Neutrophil (primary cell): ENCODE measurements around the gene KIF1C.

ENCODE experiments used
- H3K27ac ChIP-seq: fragments of 200-600 bp; sonication (generic); 2 replicates; pipeline ENCODE4 v1.5.1; 2016; ENCODE audit warnings: mild to moderate bottlenecking, moderate library complexity
- H3K27me3 ChIP-seq: fragments of 200-600 bp; sonication (generic); 2 replicates; pipeline ENCODE4 v1.6.0; 2016; ENCODE audit warnings: mild to moderate bottlenecking
- H3K36me3 ChIP-seq: fragments of 200-600 bp; sonication (generic); 2 replicates; pipeline ENCODE4 v1.5.1; 2017
- H3K4me1 ChIP-seq, 2 experiments: fragments of 200-600 bp in 1 of 2; sonication (generic) in 1 of 2; 1 replicate in 1 of 2; 2 replicates in 1 of 2; pipeline versions ENCODE4 v1.5.1 to v1.6.1; 2013 to 2016; ENCODE audit warnings: low read depth in 1 of 2, low read length in 1 of 2, mild to moderate bottlenecking in 1 of 2, moderate library complexity in 1 of 2; ENCODE audit not compliant: control insufficient read depth in 1 of 2, insufficient read depth in 1 of 2
- H3K4me3 ChIP-seq, 2 experiments: fragments of 200-600 bp in 1 of 2; sonication (generic) in 1 of 2; 1 replicate in 1 of 2; 2 replicates in 1 of 2; pipeline ENCODE4 v1.5.1; 2013 to 2016; ENCODE audit warnings: low read depth in 1 of 2, low read length in 1 of 2, mild to moderate bottlenecking in 1 of 2, moderate library complexity in 1 of 2
- H3K9me3 ChIP-seq: fragments of 200-600 bp; sonication (generic); 2 replicates; pipeline ENCODE4 v1.5.1; 2016
- CTCF ChIP-seq: fragments of 200-600 bp; sonication (generic); IDR thresholded peaks from 2 replicates; pipeline ENCODE4 v1.5.1; 2016; ENCODE audit warnings: antibody characterized with exemption

Gene KIF1C

DNA sequence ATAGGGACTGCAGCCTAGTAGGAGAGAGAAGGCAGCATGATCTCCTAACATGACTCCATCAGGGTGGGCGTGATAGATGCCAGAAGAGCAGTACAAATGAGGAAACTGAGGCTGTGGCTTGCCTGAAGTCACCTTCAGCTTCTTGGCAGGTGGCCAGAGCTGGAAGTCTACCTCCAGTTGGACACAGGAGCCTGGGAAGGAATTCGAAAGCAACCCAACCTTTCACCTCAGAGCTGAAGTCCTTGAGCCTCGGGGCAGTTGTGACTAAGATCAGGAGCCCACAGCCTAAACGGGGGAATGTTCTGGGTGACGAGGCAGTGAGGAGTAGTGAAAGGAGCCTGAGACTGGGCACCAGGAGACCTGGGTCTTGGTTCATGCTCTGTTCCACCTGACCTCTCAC, 46.9 kb downstream of the KIF1C start:
- Histone ChIP-seq H3K27ac (no peak overlapping the region), H3K27me3 (peaks cover 8% of the 10 kb centered on the region), H3K4me3 (no peak overlapping the region), H3K36me3 (no peaks in the 10 kb centered on the region), H3K4me1 (no peaks in the 10 kb centered on the region), H3K9me3 (no peaks in the 10 kb centered on the region)
- no peak for TF ChIP-seq CTCF

DNA sequence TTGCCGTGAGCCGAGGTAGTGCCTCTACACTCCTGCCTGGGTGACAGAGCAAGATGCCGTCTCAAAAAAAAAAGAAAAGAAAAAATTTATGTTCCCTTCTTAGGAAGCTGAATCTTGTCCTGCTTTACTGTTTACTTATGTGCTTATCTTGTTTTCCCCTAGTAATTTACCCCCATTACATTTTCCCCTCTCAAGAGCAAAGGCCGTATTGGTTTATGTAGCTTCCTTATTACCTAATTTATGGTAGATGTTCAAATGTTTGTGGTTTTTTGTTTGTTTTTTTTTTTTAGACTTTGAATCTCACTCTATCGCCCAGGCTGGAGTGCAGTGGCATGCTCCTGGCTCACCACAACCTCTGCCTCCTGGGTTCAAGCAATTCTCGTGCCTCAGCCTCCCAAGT, 47.7 kb downstream of the KIF1C start:
- no peaks in the 10 kb centered on the region for H3K4me1 ChIP-seq
- no peak for TF ChIP-seq CTCF
- no peak overlapping the region for H3K27ac ChIP-seq

GRCh38 chr17:5047446-5047845, 49.7 kb downstream of the KIF1C start:
- Histone ChIP-seq H3K36me3 (no peaks in the 10 kb centered on the region), H3K4me3 (no peak overlapping the region), H3K4me1 (no peaks in the 10 kb centered on the region)

More for the DNA sequence above, 47.7 kb downstream of the KIF1C start:
- Histone ChIP-seq H3K27me3 (no peaks in the 10 kb centered on the region), H3K4me3 (no peak overlapping the region), H3K9me3 (no peaks in the 10 kb centered on the region), H3K36me3 (no peaks in the 10 kb centered on the region)

GRCh38 chr17:5049314-5049841, 51.6 kb downstream of the KIF1C start:
- Histone ChIP-seq H3K27me3 (peaks cover 8% of the 10 kb centered on the region), H3K27ac (no peak overlapping the region), H3K4me3 (no peak overlapping the region), H3K36me3 (no peaks in the 10 kb centered on the region), H3K9me3 (no peaks in the 10 kb centered on the region), H3K4me1 (no peaks in the 10 kb centered on the region)
- TF ChIP-seq CTCF = no peak

More at GRCh38 chr17:5047446-5047845, 49.7 kb downstream of the KIF1C start:
- Histone ChIP-seq H3K9me3 (no peaks in the 10 kb centered on the region), H3K27me3 (peaks cover under 1% of the 10 kb centered on the region), H3K27ac (no peak overlapping the region)
- TF ChIP-seq CTCF = no peak

GRCh38 chr17:5050278-5050677, 52.5 kb downstream of the KIF1C start:
- Histone ChIP-seq H3K27ac (no peak overlapping the region), H3K4me1 (no peaks in the 10 kb centered on the region), H3K27me3 (peaks cover 8% of the 10 kb centered on the region), H3K4me3 (no peak overlapping the region), H3K36me3 (no peaks in the 10 kb centered on the region), H3K9me3 (no peaks in the 10 kb centered on the region)
- no peak for TF ChIP-seq CTCF

GRCh38 chr17:5055543-5055942, 57.8 kb downstream of the KIF1C start:
- Histone ChIP-seq H3K4me3 (no peak overlapping the region), H3K4me1 (no peaks in the 10 kb centered on the region), H3K9me3 (no peaks in the 10 kb centered on the region), H3K27me3 (peaks cover 12% of the 10 kb centered on the region), H3K36me3 (no peaks in the 10 kb centered on the region), H3K27ac (no peak overlapping the region)
- no peak for TF ChIP-seq CTCF
